K562 (cell line): ENCODE data around the gene ZNF280C. TPM values are rescaled to one million over a fixed set of nuclear protein-coding genes. Genes with fewer than 3 reads are reported as not detected.

Experiments
- BRF1 ChIP-seq: IDR thresholded peaks from 3 replicates; pipeline ENCODE4 v1.6.1; 2011; ENCODE audit warnings: borderline replicate concordance, mild to moderate bottlenecking; ENCODE audit not compliant: insufficient read length; ENCODE audit errors: extremely low read depth
- CBFB ChIP-seq: sonication (generic); formaldehyde crosslinking; IDR thresholded peaks from 2 replicates; pipeline ENCODE4 v1.4.0; 2020; ENCODE audit warnings: mild to moderate bottlenecking, missing genetic modification reagents
- DDX20 ChIP-seq: fragments of 450-650 bp; IDR thresholded peaks from 2 replicates; pipeline ENCODE4 v1.6.1; 2016; ENCODE audit warnings: missing genetic modification characterization, low read depth, mild to moderate bottlenecking, missing compliant biosample characterization, moderate library complexity
- ETV6 ChIP-seq, 3 experiments: fragments of 150-350 bp in 1 of 3; sonication (generic) in 1 of 3; formaldehyde crosslinking in 1 of 3; IDR thresholded peaks; 2 replicates each; pipeline versions ENCODE4 v1.6.1 to v1.8.0; 2014 to 2022; ENCODE audit warnings: borderline replicate concordance in 2 of 3, low read depth in 2 of 3, antibody characterized with exemption in 1 of 3, low read length in 1 of 3, mild to moderate bottlenecking in 1 of 3, missing genetic modification reagents in 1 of 3
- MYC ChIP-seq, 2 experiments: fragments of 250-450 bp in 1 of 2; sonication (Bioruptor Pico) in 1 of 2; IDR thresholded peaks; 2 replicates each; pipeline versions ENCODE4 v1.5.1 to v1.6.1; 2012 to 2021; ENCODE audit warnings: low read depth in 2 of 2, borderline replicate concordance in 1 of 2, improper control_type of control experiment in 1 of 2, low read length in 1 of 2, mild to moderate bottlenecking in 1 of 2, moderate library complexity in 1 of 2
- NCOR1 ChIP-seq: fragments of 450-650 bp; IDR thresholded peaks from 2 replicates; pipeline ENCODE4 v1.6.1; 2016; ENCODE audit warnings: mild to moderate bottlenecking, moderate library complexity
- SP1 ChIP-seq: sonication (generic); formaldehyde crosslinking; IDR thresholded peaks from 2 replicates; pipeline ENCODE4 v1.8.1; 2022; ENCODE audit warnings: mild to moderate bottlenecking, missing genetic modification reagents
- TCFL5 ChIP-seq: fragments of 250-450 bp; sonication (Bioruptor Pico); conservative IDR thresholded peaks from 2 replicates; pipeline ENCODE4 v1.6.1; 2021; ENCODE audit warnings: mild to moderate bottlenecking, moderate library complexity, matching md5 sums
- TEAD1 ChIP-seq, 2 experiments: fragments of 450-650 bp in 1 of 2; sonication (generic) in 1 of 2; formaldehyde crosslinking; IDR thresholded peaks; 2 replicates each; pipeline versions ENCODE4 v1.4.0 to v1.8.0; 2020 to 2022; ENCODE audit warnings: mild to moderate bottlenecking in 2 of 2, missing genetic modification reagents in 1 of 2
- TGIF2 ChIP-seq: sonication (generic); formaldehyde crosslinking; IDR thresholded peaks from 2 replicates; pipeline ENCODE4 v1.8.1; 2022; ENCODE audit warnings: mild to moderate bottlenecking, missing genetic modification reagents, moderate library complexity
- ZNF143 ChIP-seq: sonication (generic); formaldehyde crosslinking; IDR thresholded peaks from 2 replicates; pipeline ENCODE4 v1.9.0; 2022; ENCODE audit warnings: mild to moderate bottlenecking, missing genetic modification reagents
- ZNF347 ChIP-seq: fragments of 450-650 bp; formaldehyde crosslinking; IDR thresholded peaks from 2 replicates; pipeline ENCODE4 v1.4.0; 2020; ENCODE audit warnings: low read depth, mild to moderate bottlenecking, moderate library complexity
- ZNF586 ChIP-seq: fragments of 450-650 bp; formaldehyde crosslinking; conservative IDR thresholded peaks from 2 replicates; pipeline ENCODE4 v1.4.0; 2020; ENCODE audit warnings: mild to moderate bottlenecking, moderate library complexity
- polyA plus RNA-seq, 8 experiments: library from polyadenylated mRNA; depleted of rRNA in 4 of 8; stranded (reverse) in 5 of 8; unstranded in 3 of 8; fragments of >200 nt; fragmentation: Nextera tagmentation in 2 of 8; fragmentation: Illumina TruSeq in 1 of 8; extraction: Ambion mirVana in 2 of 8; extraction: Trizol in 1 of 8; gene quantifications; 2 replicates each; pipeline versions ENCODE4 v1.2.1 to v1.2.3, GENCODE V29; 2011 to 2014; ENCODE audit warnings: inconsistent platforms in 1 of 8, missing spikeins in 1 of 8
- total RNA-seq, 7 experiments: library from RNA; depleted of rRNA in 6 of 7; stranded (reverse); fragments of >200 nt in 6 of 7; fragmentation: Illumina TruSeq in 2 of 7; extraction: Trizol in 2 of 7; gene quantifications; 2 replicates each; pipeline versions ENCODE4 v1.2.1 to v1.2.3, GENCODE V29; 2011 to 2021; ENCODE audit warnings: low replicate concordance in 1 of 7
- TF ChIP-seq, protein P1 (sequence below): fragments of 250-450 bp; sonication (Bioruptor Pico); IDR thresholded peaks from 2 replicates; pipeline ENCODE4 v1.6.1; 2021; ENCODE audit warnings: mild to moderate bottlenecking
- TF ChIP-seq, protein P2 (sequence below): fragments of 250-450 bp; sonication (Bioruptor Pico); IDR thresholded peaks from 2 replicates; pipeline ENCODE4 v1.5.0; 2021
- TF ChIP-seq, protein P3 (sequence below), 2 experiments: IDR thresholded peaks; 2 replicates each; pipeline ENCODE4 v1.6.1; 2011; ENCODE audit warnings: borderline replicate concordance in 1 of 2, control low read depth in 1 of 2, low read depth in 1 of 2, low read length in 1 of 2, mild to moderate bottlenecking in 1 of 2, mixed read lengths in 1 of 2, moderate library complexity in 1 of 2; ENCODE audit not compliant: insufficient read depth in 1 of 2, insufficient read length in 1 of 2, poor library complexity in 1 of 2, severe bottlenecking in 1 of 2; ENCODE audit errors: extremely low read depth in 1 of 2
- TF ChIP-seq, protein P4 (sequence below): fragments of 250-450 bp; sonication (Bioruptor Pico); IDR thresholded peaks from 2 replicates; pipeline ENCODE4 v1.9.0; 2021; ENCODE audit warnings: mild to moderate bottlenecking
- TF ChIP-seq, protein P5 (sequence below): conservative IDR thresholded peaks from 2 replicates; pipeline ENCODE4 v1.6.1; 2011; ENCODE audit warnings: low read depth, mild to moderate bottlenecking, low read length; ENCODE audit not compliant: control insufficient read depth
- TF ChIP-seq, protein P6 (sequence below): IDR thresholded peaks from 2 replicates; pipeline ENCODE4 v1.6.1; 2011; ENCODE audit not compliant: insufficient read length; ENCODE audit errors: extremely low read depth

Gene ZNF280C
- total and polyA plus RNA-seq, 9 of the 15 experiments (the other 6 are each of a cell fraction or from before 2014, with no cell fraction given), result 1.6 to 8.3 (median 4.4) TPM

DNA sequence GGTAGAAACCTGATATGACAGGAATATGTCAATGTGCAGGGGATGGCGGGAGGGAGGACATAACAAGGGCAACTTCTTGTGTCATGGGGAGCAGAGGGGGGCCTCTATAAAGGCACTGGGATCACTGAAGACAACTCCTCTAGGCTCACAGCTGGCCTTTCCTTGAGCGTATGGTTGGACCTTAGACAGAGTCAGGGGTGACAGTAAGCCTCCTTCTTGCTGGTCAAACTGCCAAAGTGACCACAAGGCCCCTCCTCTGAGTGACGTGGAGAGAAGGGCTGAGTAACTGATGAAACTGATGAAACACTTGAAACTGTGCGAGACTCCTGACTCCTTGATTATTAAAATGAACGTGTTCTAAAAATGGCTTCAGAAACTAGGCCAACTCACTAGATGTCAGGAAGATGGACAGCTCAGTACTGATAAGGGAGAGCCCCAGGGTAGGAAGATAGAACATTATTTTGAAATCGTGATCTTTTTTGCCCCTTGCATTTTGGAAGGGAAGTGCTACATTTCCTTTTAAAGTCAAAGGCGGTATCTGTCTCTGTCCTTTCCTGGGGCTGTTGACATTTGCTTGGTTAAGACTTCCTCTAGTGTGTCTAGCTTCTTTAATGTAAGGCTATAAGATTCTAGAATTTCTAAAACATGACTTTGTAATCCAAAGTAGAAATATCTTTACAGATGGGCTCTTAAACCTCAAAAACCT lies 95.4 kb downstream of the ZNF280C start (continued):
- TF ChIP-seq, protein P1, sequence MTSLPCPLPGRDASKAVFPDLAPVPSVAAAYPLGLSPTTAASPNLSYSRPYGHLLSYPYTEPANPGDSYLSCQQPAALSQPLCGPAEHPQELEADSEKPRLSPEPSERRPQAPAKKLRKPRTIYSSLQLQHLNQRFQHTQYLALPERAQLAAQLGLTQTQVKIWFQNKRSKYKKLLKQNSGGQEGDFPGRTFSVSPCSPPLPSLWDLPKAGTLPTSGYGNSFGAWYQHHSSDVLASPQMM (CRISPR knock-in tag), result no peak
- no peak for TF ChIP-seq BRF1
- TF ChIP-seq ZNF586 (CRISPR knock-in tag), result no peak
- TF ChIP-seq MYC (IDR thresholded peaks at IDR 0.05; ENCODE audit: low read depth, low read length), result peak; percentile 54; the same call in 1 of the 2 replicates
- no peak for TF ChIP-seq MYC (CRISPR knock-in tag; IDR thresholded peaks at IDR 0.05; ENCODE audit: borderline replicate concordance, low read depth)
- no peak for TF ChIP-seq NCOR1
- TF ChIP-seq, protein P2, sequence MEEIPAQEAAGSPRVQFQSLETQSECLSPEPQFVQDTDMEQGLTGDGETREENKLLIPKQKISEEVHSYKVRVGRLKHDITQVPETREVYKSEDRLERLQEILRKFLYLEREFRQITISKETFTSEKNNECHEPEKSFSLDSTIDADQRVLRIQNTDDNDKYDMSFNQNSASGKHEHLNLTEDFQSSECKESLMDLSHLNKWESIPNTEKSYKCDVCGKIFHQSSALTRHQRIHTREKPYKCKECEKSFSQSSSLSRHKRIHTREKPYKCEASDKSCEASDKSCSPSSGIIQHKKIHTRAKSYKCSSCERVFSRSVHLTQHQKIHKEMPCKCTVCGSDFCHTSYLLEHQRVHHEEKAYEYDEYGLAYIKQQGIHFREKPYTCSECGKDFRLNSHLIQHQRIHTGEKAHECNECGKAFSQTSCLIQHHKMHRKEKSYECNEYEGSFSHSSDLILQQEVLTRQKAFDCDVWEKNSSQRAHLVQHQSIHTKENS (CRISPR knock-in tag), result no peak
- TF ChIP-seq, protein P3, sequence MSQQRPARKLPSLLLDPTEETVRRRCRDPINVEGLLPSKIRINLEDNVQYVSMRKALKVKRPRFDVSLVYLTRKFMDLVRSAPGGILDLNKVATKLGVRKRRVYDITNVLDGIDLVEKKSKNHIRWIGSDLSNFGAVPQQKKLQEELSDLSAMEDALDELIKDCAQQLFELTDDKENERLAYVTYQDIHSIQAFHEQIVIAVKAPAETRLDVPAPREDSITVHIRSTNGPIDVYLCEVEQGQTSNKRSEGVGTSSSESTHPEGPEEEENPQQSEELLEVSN (IDR thresholded peaks at IDR 0.05; ENCODE audit: borderline replicate concordance in 1 of 2, extremely low read depth in 1 of 2, insufficient read depth in 1 of 2, insufficient read length in 1 of 2, low read depth in 1 of 2, low read length in 1 of 2, poor library complexity in 1 of 2, severe bottlenecking in 1 of 2), result no peak
- no peak for TF ChIP-seq ZNF143 (CRISPR knock-in tag)
- peak in 1 of 2 experiments; percentile 47; a peak in 1 of 4 replicates for TF ChIP-seq ETV6 (IDR thresholded peaks at IDR 0.05; ENCODE audit: borderline replicate concordance in 1 of 2, low read depth in 2 of 2, low read length in 1 of 2)
- no peak for TF ChIP-seq ETV6 (CRISPR knock-in tag; IDR thresholded peaks at IDR 0.05; ENCODE audit: borderline replicate concordance)
- TF ChIP-seq, protein P4, sequence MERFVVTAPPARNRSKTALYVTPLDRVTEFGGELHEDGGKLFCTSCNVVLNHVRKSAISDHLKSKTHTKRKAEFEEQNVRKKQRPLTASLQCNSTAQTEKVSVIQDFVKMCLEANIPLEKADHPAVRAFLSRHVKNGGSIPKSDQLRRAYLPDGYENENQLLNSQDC (CRISPR knock-in tag), result no peak
- TF ChIP-seq TEAD1 (CRISPR knock-in tag; IDR thresholded peaks at IDR 0.05), result no peak
- TF ChIP-seq SP1 (CRISPR knock-in tag), result peak; percentile 58; the same call in 1 of the 2 replicates
- no peak for TF ChIP-seq TCFL5 (CRISPR knock-in tag)
- TF ChIP-seq, protein P5, sequence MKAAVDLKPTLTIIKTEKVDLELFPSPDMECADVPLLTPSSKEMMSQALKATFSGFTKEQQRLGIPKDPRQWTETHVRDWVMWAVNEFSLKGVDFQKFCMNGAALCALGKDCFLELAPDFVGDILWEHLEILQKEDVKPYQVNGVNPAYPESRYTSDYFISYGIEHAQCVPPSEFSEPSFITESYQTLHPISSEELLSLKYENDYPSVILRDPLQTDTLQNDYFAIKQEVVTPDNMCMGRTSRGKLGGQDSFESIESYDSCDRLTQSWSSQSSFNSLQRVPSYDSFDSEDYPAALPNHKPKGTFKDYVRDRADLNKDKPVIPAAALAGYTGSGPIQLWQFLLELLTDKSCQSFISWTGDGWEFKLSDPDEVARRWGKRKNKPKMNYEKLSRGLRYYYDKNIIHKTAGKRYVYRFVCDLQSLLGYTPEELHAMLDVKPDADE, result no peak
- no peak for TF ChIP-seq ZNF347 (CRISPR knock-in tag)
- TF ChIP-seq CBFB, result no peak
- TF ChIP-seq DDX20, result no peak
- no peak for TF ChIP-seq TGIF2 (CRISPR knock-in tag)
- TF ChIP-seq, protein P6, sequence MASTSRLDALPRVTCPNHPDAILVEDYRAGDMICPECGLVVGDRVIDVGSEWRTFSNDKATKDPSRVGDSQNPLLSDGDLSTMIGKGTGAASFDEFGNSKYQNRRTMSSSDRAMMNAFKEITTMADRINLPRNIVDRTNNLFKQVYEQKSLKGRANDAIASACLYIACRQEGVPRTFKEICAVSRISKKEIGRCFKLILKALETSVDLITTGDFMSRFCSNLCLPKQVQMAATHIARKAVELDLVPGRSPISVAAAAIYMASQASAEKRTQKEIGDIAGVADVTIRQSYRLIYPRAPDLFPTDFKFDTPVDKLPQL, result no peak
